Spleen (tissue), 11 donors: Measurements from ENCODE around the gene PLD4. TPM values are rescaled to one million over a fixed set of nuclear protein-coding genes. Genes with fewer than 3 reads are reported as not detected.

Experiments
- DNase-seq: peaks from one replicate; pipeline ENCODE4 v3.0.0-alpha.2; 2020
- H3K27ac ChIP-seq, 8 donors: fragments of 200-600 bp; sonication (generic) in 7 of 8; 1 replicate in 4 of 8; 2 replicates in 4 of 8; pipeline versions ENCODE4 v1.5.0 to v1.8.0; 2016 to 2021; ENCODE audit warnings: inconsistent platforms in 4 of 8, mild to moderate bottlenecking in 4 of 8, moderate library complexity in 1 of 8
- H3K27me3 ChIP-seq, 7 donors: fragments of 200-600 bp; sonication (generic) in 6 of 7; replicated peaks in 1 of 7; 1 replicate in 4 of 7; 2 replicates in 3 of 7; pipeline versions ENCODE4 v1.5.0 to v1.8.0; 2016 to 2021; ENCODE audit warnings: inconsistent platforms in 3 of 7, mild to moderate bottlenecking in 1 of 7
- H3K36me3 ChIP-seq, 6 donors: fragments of 200-600 bp; sonication (generic) in 5 of 6; 1 replicate in 4 of 6; 2 replicates in 2 of 6; pipeline versions ENCODE4 v1.5.0 to v1.8.0; 2016 to 2021; ENCODE audit warnings: inconsistent platforms in 2 of 6
- H3K4me1 ChIP-seq, 6 donors: fragments of 200-600 bp; sonication (generic) in 5 of 6; 1 replicate in 3 of 6; 2 replicates in 3 of 6; pipeline versions ENCODE4 v1.5.0 to v1.8.0; 2016 to 2021; ENCODE audit warnings: inconsistent platforms in 3 of 6
- H3K4me3 ChIP-seq, 8 donors: fragments of 200-600 bp; sonication (generic) in 7 of 8; 1 replicate in 4 of 8; 2 replicates in 4 of 8; pipeline versions ENCODE4 v1.5.0 to v1.8.0; 2016 to 2021; ENCODE audit warnings: inconsistent platforms in 4 of 8, mild to moderate bottlenecking in 4 of 8, moderate library complexity in 2 of 8
- H3K9me3 ChIP-seq, 8 donors: fragments of 200-600 bp; sonication (generic) in 7 of 8; 1 replicate in 4 of 8; 2 replicates in 4 of 8; pipeline versions ENCODE4 v1.5.0 to v1.8.0; 2016 to 2021; ENCODE audit warnings: inconsistent platforms in 4 of 8
- POLR2A ChIP-seq, 3 donors: fragments of 450-650 bp; IDR thresholded peaks; one replicate each; pipeline ENCODE4 v1.5.1; 2017; ENCODE audit warnings: antibody characterized with exemption in 3 of 3, mild to moderate bottlenecking in 1 of 3
- POLR2AphosphoS5 ChIP-seq, 3 donors: sonication (generic); formaldehyde crosslinking; IDR thresholded peaks; one replicate each; pipeline ENCODE4 v1.5.1; 2017; ENCODE audit warnings: antibody characterized with exemption in 3 of 3
- WGBS, 5 donors: extraction: QIAGEN DNeasy Blood & Tissue Kit in 3 of 5; methylation state at CpG; one replicate each; pipeline versions ENCODE4 v1.1.5 to v1.1.7; 2013 to 2018; 5-methylcytosine and 5-hydroxymethylcytosine counted together
- intact Hi-C: fragments of 100-400 bp; cut with DNase I; formaldehyde crosslinking; loops from one replicate; pipeline ENCODE4 v1.15.0; 2023; ENCODE audit warnings: low total_unique reads
- polyA plus RNA-seq, 3 donors: library from polyadenylated mRNA; stranded (reverse); fragments of 200-250 nt; gene quantifications; one replicate each; pipeline ENCODE4 v1.2.1, GENCODE V29; 2013
- total RNA-seq, 7 donors: library from RNA; depleted of rRNA in 3 of 7; stranded (reverse); fragments of >200 nt in 3 of 7; fragmentation: NEBNext Ultra II Directional in 4 of 7; extraction: Animal tissue kit (Norgen Biotek cat#: 25700) in 4 of 7; gene quantifications; one replicate each; pipeline versions ENCODE4 v1.1.0 to v1.2.1, GENCODE V29; 2016 to 2021
- TF ChIP-seq, protein P1 (sequence below), 11 experiments: fragments of 200-600 bp in 7 of 11; fragments of 450-650 bp in 4 of 11; sonication (generic) in 4 of 11; IDR thresholded peaks in 8 of 11; conservative IDR thresholded peaks in 3 of 11; 1 replicate in 7 of 11; 2 replicates in 4 of 11; pipeline versions ENCODE4 v1.4.0 to v1.8.0; 2016 to 2021; ENCODE audit warnings: antibody characterized with exemption in 11 of 11, inconsistent platforms in 4 of 11, mild to moderate bottlenecking in 1 of 11
- donor health status: healthy with polysubstance abuse.
- donor health status: DM: no; HTN: no; CAD: no; lungs with moderate emphysema.
- donor health status: DM: no; HTN: no; CAD: no.
- donor health status: Bipolar disorder and iron deficiency.
- donor health status: healthy.
- donor health status: DM: no; HTN: no; CAD: no.
- donor health status: DM: yes; HTN: yes; CAD: no.

Gene PLD4
- total and polyA plus RNA-seq, 10 donors: 5.4 to 31.3 (median 22.9) TPM

DNA sequence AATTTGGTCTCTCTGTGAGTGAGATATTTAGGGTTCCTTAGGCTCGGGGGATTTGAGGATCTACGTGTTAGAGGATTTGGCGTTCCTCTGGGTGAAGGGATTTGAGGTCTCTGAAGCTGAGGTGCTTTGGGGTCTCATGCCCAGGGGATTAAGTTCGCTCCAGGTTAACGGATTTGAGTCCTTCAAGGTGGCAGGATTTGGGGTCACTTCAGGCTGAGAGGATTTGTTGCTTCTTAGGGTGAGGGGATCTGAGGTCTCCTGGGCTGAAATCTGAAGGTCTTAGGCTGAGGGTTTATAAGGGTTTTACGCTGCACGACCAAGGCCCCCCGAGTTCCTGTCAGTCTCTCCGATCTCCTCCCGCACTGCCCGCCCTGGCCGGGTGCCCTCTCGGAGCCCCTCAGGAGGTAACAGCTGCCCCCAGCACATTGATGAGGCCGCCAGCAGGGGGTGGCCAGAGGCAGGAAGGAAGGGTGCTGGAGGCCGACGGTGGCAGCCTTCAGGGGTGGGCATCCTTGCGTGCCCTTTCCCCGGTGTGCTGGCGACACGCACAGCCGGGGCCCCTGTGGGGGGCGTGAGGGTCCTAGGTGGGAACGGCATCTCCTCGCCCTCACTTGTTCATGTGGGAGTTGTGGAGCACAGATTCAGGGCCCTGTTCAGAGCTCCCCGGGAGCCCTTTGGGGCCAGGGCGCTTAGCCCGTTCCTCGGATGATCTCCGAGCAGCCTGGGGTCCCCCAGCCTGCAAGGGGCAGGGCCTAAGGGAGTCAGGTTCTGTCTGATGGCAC, 45.3 kb upstream of the PLD4 start:
- TF ChIP-seq POLR2A (IDR thresholded peaks at IDR 0.05) (no peak), POLR2AphosphoS5 (IDR thresholded peaks at IDR 0.05) (no peak)
- TF ChIP-seq, protein P1, sequence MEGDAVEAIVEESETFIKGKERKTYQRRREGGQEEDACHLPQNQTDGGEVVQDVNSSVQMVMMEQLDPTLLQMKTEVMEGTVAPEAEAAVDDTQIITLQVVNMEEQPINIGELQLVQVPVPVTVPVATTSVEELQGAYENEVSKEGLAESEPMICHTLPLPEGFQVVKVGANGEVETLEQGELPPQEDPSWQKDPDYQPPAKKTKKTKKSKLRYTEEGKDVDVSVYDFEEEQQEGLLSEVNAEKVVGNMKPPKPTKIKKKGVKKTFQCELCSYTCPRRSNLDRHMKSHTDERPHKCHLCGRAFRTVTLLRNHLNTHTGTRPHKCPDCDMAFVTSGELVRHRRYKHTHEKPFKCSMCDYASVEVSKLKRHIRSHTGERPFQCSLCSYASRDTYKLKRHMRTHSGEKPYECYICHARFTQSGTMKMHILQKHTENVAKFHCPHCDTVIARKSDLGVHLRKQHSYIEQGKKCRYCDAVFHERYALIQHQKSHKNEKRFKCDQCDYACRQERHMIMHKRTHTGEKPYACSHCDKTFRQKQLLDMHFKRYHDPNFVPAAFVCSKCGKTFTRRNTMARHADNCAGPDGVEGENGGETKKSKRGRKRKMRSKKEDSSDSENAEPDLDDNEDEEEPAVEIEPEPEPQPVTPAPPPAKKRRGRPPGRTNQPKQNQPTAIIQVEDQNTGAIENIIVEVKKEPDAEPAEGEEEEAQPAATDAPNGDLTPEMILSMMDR (IDR thresholded peaks at IDR 0.05 in 8 of 11, conservative IDR thresholded peaks at IDR 0.05 in 3 of 11): no peak
- peaks cover 0 to 41% (median 0%) of the 10 kb centered on the region in 6 donors for H3K36me3 ChIP-seq
- intact Hi-C loops: no loop called here
- no peaks in the 10 kb centered on the region for H3K9me3 ChIP-seq
- H3K27ac ChIP-seq: no peak overlapping the region
- no peak overlapping the region for H3K4me3 ChIP-seq
- peak; percentile 72 for DNase-seq
- peaks cover 0 to 4% (median 0%) of the 10 kb centered on the region in 7 donors for H3K27me3 ChIP-seq
- no peaks in the 10 kb centered on the region for H3K4me1 ChIP-seq
- WGBS, 5 donors: 72 to 82% (median 77%) methylated on average over 24 to 29 of the region's 29 CpGs

DNA sequence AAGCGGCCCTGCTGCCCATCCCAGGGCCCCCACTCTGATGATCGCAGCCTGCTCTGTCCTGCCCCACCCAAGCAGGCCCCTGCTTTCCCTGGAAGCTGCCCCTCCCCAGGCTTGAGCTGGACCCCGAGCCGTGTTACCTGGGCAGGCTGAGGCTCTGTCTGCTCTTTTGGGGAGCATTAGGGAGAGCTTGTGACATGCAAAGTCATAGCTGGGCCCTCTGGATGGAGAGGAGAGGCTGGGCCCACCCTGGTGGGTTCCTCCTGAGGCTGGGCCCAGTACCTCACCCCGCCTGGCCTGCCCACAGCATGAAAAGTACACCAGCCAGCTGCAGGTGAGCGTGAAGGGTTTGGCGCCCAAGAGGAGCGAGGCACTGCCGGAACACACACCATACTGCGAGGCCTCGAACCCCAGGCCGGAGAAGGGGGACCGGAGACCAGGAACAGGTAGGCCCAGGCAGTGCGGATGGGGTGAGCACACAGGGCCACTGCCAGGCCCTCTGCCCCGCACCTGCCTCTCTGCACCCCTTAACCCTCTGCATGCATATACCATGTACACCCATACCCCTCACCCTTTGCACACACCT, 44.6 kb upstream of the PLD4 start:
- Histone ChIP-seq H3K36me3 (peaks cover 0 to 43% (median 0%) of the 10 kb centered on the region in 6 donors), H3K4me1 (no peaks in the 10 kb centered on the region), H3K27ac (no peak overlapping the region), H3K27me3 (no peaks in the 10 kb centered on the region), H3K4me3 (no peak overlapping the region), H3K9me3 (no peaks in the 10 kb centered on the region)
- intact Hi-C loops: no loop called here
- DNase-seq: peak; percentile 73
- 94 to 97% (median 95%) methylated on average over 13 to 15 of the region's 15 CpGs for WGBS, 5 donors
- no peak for TF ChIP-seq POLR2AphosphoS5 (IDR thresholded peaks at IDR 0.05)
- no peak for TF ChIP-seq POLR2A (IDR thresholded peaks at IDR 0.05)
- TF ChIP-seq, protein P1 (IDR thresholded peaks at IDR 0.05 in 8 of 11, conservative IDR thresholded peaks at IDR 0.05 in 3 of 11): no peak

GRCh38 chr14:104880584-104881210, 44.0 kb upstream of the PLD4 start:
- Histone ChIP-seq H3K36me3 (peaks cover 0 to 49% (median 0%) of the 10 kb centered on the region in 6 donors), H3K4me1 (no peaks in the 10 kb centered on the region), H3K9me3 (no peaks in the 10 kb centered on the region), H3K4me3 (no peak overlapping the region), H3K27ac (no peak overlapping the region), H3K27me3 (no peaks in the 10 kb centered on the region)
- peak; percentile 53 for DNase-seq
- 70 to 85% (median 81%) methylated on average over 7 of the region's 7 CpGs for WGBS, 5 donors
- intact Hi-C loops: no loop called here
- TF ChIP-seq, protein P1 (IDR thresholded peaks at IDR 0.05 in 8 of 11, conservative IDR thresholded peaks at IDR 0.05 in 3 of 11): no peak
